Measurements from ENCODE around the gene CTNNA2. TPM values are rescaled to one million over a fixed set of nuclear protein-coding genes. Genes with fewer than 3 reads are reported as not detected.

CTNNA2 gene
- total RNA-seq, 1 donor from 2014 or later, result not detected

- no peak for DNase-seq (ENCODE audit: low spot score)
Measured at GRCh38 chr2:79916285-79916684, 403.4 kb downstream of the CTNNA2 start.

GRCh38 chr2:79920512-79921076, 407.7 kb downstream of the CTNNA2 start:
- DNase-seq (ENCODE audit: low spot score), result no peak

DNA sequence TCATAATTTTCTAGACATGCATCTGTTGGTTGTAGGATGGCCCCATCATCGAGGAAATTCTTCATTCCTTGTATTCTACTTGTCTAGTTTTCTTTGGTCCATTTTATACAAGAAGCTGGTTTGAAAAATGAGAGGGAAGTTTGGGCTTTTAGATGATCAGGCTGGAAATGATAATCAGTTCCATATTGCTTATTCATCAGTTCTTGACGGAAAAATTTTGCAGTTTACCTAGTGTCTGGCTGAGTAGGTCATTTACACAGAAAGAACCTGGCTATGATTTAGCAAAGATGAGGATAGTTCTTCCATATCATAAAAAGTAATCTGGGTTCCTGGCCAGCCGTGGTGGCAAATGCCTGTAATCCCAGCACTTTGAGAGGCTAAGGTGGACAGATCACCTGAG, 416.8 kb downstream of the CTNNA2 start:
- DNase-seq (ENCODE audit: low spot score), result no peak

DNA sequence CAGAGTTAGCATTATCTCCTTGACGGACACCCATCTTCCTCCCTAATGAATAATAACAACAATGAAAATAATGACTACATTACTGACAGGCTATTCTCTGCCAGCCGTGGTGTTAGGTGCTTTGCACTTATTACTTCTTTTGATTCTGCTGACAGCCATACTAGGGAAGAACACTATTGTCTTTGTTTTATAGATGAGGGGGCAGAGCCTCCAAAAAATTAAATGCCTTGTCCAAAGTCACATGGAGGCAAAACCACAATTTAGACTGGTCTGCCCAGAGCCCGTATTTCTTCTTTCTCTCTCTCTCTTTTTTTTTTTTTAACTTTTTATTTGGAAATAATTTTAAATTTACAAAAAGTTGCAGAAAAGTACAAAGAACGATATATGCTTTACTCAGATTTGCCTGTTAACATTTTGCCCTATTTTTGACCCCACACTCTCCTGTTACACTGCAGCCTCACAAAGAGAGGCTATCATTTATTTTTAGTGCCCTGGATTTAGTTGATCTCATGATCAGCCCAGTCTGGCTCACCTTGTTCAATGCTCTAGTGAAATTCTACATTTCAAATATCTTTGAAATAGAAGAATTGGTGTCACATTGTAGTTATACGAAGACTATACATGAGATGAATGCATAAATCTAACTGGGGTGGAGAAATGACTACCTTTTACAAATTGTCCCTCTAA, 422.3 kb downstream of the CTNNA2 start:
- no peak for DNase-seq (ENCODE audit: low spot score)

GRCh38 chr2:79935771-79936657, 423.2 kb downstream of the CTNNA2 start:
- DNase-seq (ENCODE audit: low spot score), result no peak

GRCh38 chr2:79936715-79937114, 423.9 kb downstream of the CTNNA2 start:
- DNase-seq (ENCODE audit: low spot score), result no peak

DNA sequence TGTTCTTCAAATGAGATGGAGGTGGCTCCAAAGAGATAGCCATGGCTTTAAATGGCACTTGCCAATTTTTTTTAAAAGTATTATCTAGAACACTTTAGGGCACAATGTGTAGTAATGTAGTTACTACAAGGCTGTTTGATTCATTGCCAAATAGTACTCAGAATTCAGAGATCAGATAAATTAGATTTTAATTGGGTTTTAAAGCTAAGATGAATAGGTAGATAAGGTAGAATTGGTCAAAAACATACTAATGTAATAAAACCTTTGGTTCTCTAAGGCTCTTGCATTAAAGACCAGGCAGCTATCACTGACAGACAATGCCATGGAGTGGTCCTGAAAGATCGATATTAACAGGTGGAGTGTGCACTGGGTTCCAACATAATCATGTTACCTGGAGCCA, 425.8 kb downstream of the CTNNA2 start:
- DNase-seq (ENCODE audit: low spot score), result no peak

DNA sequence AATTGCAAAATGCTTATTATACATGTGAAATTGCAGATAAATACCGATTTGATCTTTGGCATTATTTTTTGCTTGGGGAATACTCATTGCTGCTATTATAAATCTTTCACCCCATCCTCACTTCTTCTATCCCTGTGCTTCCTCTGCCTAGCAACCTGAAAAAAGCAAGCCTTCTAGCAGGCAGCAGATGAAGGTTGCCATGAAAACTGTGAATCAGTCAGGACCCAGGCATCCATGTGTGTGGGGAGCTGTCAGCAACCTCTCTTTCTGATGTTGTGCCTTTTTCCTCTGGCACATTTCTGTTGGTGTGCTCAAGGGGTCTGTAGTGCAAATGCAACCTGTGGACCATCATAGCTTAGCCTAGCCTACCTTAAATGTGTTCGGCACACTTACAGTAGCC, 427.5 kb downstream of the CTNNA2 start:
- DNase-seq (ENCODE audit: low spot score), result no peak

DNA sequence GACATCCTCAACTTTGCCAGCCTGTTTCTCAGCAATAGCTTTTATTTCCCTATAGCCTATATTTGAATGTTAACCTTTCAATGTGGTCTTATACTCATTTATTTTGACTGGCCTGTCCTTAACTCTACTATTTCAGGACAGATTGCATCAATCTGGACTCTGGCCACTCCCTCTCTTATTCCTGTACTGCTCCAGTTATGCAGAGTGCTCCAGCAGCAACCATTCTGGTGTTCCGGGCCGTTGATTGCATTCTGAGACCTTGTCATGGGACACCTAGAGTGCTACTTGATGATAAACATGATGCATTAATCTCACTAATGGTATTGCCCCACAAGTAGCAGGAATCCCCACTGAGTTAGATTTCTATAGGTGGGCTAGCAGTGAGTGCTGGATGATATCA, 428.3 kb downstream of the CTNNA2 start:
- DNase-seq (ENCODE audit: low spot score), result no peak

DNA sequence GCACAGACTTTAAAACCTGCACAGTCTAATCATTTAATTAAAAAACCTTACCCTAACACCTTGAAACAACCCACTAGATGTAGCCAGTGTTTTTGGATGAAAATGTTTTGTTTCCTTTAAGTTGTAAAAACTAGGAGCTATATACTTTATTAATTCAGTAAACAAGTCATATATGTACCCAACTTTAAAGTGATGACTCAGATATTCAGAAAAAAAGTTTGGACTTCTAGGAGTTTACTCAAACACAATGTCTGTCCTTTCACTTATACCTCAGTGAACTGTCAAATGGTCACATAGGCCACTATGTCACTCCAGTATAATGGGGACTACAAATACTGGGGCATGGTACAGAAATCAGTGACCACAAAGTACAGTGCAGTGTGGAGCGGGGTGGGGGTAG, 431.4 kb downstream of the CTNNA2 start:
- no peak for DNase-seq (ENCODE audit: low spot score)

DNA sequence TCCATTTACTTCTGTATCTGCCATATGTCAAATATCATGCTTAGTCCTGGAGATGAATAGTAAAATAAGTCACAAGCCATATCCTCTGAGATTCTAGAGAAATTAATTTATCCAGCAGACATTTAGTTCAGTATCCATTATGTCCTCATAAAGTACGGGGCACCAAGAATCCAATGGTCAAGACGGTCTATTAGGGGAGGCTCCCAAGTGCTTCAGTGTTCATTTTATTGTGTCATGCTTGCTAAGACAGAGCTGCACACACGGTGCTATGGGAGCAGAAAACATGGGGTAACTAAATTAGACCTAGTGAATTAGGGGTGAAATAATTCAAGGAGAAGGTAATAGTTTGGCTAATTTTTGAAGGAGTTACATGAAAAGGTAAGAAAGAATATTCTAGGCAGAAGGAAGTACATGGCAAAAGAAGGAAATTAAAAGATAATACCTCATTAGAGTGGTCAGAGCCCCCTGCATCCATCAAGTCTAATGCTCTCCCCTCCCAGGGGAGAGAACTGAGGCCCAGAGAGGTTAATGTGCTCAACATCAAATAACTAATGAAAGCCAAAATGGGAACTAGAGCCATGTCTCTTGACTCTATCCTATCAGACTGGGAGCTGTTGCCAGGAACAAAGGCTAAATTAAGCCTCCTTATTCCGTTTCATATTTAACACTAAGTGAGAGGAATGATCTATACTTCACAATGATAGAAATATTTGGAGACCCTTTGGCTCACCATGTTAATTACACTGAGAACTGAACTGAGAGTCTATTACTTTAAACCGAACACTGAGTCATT, 433.0 kb downstream of the CTNNA2 start:
- DNase-seq (ENCODE audit: low spot score), result no peak

DNA sequence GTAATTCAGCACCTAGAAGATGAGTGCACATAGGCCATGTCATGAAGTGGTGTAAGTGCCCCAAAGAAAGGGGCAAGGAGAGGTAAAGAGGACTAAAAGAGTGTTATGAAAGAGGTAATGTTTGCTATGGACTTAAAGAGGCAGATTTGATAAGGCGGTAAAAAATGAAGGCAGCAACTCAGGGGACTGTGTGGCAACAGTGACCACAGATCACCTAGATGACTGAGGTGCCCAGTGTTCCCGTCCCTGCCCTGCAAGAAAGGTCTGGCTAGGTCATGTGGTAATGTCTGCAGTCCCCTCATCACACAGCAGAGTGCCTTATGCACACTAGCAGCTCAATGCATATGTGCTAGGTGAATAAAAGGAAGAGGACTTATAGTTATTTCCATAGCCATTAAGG, 434.9 kb downstream of the CTNNA2 start:
- DNase-seq (ENCODE audit: low spot score), result no peak

DNA sequence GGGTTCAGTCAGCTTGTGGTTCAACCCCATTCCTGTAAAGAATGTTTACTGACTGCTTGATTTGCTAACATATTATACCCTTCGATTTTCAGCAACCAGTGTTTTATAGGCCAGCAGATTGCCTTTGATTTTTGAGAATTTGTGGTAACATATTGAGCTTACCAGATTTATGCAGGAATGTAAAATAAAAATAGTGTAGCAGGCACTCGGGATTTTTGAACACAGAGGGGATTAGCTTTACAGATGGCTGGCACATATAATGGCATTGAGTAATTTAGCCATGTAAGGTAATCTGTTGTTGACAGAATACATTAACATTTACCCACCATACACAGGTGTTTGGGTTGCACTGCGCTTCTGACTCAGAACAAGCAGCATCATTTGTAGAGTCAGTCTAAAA, 437.7 kb downstream of the CTNNA2 start:
- no peak for DNase-seq (ENCODE audit: low spot score)

DNA sequence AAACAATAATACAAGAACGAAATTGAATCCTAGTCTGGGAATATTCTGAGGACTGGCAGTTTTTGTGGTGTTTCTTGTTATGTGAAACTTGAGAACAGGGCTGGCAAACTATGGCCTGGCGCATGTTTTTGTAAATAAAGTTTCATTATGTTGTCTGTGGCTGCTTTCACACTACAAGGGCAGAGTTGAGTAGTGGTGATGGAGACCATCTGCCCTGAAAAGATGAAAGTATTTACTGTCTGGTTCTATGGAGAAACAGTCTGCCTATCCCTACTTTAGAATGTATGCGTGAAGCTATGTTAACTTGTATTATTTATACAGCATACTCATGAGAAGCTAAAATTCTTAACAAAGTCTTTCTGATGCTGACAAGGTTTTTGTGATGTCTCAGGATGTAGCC, 439.8 kb downstream of the CTNNA2 start:
- no peak for DNase-seq (ENCODE audit: low spot score)

DNA sequence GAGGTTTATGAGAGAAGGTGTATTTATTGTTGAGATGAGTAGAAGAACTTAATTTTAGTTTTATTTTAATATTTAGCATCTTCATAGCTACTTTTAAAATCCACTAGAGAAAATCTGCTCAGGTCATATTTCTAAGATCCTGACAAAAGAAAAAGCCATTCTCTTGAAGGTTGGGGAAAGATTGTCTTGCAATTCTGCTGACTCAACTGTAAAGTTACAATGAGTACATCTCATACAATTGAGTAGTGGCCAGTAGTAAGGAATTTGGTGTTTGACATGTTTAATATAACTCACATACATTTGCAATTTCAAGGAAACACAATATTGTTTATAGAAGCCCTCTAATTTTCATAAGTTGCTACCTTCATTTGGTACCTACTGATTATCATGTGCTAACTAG, 447.2 kb downstream of the CTNNA2 start:
- no peak for DNase-seq (ENCODE audit: low spot score)

- DNase-seq (ENCODE audit: low spot score), result no peak
Measured at GRCh38 chr2:79960519-79960918, 447.7 kb downstream of the CTNNA2 start.

GRCh38 chr2:79964966-79965365, 452.1 kb downstream of the CTNNA2 start:
- no peak for DNase-seq (ENCODE audit: low spot score)

DNA sequence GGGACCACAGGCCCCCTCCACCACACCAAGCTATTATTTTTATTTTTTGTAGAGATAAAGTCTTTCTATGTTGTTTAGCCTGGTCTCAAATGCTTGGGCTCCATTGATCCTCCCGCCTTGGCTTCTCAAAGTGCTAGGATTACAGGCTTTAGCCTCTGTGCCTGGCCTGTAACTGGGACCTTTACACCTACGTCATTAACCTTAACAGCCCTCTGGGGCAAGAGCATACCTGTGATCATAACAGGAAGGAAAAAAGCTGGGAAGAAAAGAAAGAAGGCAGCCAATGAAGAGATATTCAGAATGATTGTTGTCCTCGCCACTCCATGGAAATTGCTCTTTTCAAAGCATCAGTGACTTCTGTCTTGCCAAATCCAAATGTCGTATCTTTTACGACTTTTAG, 453.5 kb downstream of the CTNNA2 start:
- no peak for DNase-seq (ENCODE audit: low spot score)

DNA sequence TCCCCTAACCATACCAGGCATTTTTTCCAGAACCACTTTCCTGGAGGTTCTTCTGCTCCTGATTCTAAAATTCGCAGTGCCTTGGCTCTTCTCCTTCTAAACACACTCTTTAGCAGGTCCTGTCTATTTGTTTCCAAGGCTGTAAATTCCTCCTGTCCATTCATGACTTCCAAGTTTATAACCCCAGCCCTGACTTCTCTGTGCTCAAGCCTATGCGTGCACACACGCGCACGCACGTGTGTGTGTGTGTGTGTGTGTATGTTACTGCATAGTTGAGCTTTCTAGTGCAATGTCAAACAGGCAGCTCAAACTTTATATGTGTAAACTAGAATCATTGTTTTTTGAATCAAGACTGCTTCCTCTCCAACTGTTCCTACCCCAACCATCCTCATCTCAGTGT, 454.0 kb downstream of the CTNNA2 start:
- no peak for DNase-seq (ENCODE audit: low spot score)

DNA sequence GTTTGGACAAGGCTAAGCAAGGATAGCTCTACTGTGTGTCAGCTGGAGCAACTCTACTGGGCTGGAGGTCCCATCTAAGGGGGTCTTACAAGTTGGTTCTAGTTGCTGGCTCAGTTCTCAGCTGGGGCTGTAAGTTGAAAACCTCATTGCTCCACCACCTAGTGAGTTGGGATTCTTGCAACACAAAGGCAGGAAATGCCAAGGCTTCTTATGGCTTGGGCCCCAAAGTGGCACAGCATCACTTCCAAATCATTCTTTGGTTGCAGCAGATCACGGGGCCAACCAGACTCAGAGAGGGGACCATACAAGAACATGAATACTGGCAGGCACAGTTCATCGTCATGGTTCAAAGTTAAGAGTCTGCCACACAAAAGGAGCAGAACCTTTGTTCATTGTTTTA, 459.0 kb downstream of the CTNNA2 start:
- no peak for DNase-seq (ENCODE audit: low spot score)

DNA sequence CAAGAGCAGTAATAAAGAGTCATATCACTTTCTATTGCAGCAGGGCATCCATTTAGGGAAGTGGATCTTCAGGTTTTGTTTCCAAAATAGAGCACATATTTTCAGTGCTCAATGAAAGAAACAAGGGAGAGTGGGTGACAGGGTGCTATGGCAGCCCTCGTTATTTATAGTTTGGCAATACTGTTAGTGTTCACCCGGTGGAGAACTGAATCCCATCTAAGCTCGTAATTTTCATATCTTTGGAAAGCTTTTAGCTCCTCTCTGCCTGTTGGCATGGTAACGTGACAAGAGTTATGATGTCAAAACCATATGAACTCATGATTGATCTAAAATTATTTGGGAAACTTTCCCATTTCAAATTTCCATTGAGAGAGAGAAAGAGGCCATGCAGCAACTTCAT, 459.8 kb downstream of the CTNNA2 start:
- DNase-seq (ENCODE audit: low spot score), result no peak

Data from mesenteric fat pad (tissue), 1 donor.